Neuronal stem cell (in vitro differentiated cells): ENCODE results near the gene FLNC.

Experiments
- DNase-seq: peaks from one replicate; pipeline ENCODE4 v3.0.0-alpha.2; 2013; ENCODE audit warnings: low spot score
- H2AFZ ChIP-seq: one replicate; pipeline ENCODE4 v1.6.1; 2013; ENCODE audit warnings: mild to moderate bottlenecking, low read length, inconsistent platforms
- H2AK5ac ChIP-seq: 2 replicates; pipeline ENCODE4 v1.6.1; 2013; ENCODE audit warnings: low read depth, mild to moderate bottlenecking, inconsistent platforms, low read length, moderate library complexity, mixed read lengths
- H2BK120ac ChIP-seq: 2 replicates; pipeline ENCODE4 v1.6.1; 2013; ENCODE audit warnings: low read depth, mild to moderate bottlenecking, inconsistent platforms, low read length, moderate library complexity, mixed read lengths
- H2BK12ac ChIP-seq: one replicate; pipeline ENCODE4 v1.6.1; 2013; ENCODE audit warnings: low read length, inconsistent platforms
- H2BK15ac ChIP-seq: 2 replicates; pipeline ENCODE4 v1.6.1; 2013; ENCODE audit warnings: mild to moderate bottlenecking, low read length, inconsistent platforms, mixed read lengths
- H2BK5ac ChIP-seq: one replicate; pipeline ENCODE4 v1.6.1; 2013; ENCODE audit warnings: inconsistent platforms, mild to moderate bottlenecking, low read length, moderate library complexity
- H3K14ac ChIP-seq: one replicate; pipeline ENCODE4 v1.6.1; 2013; ENCODE audit warnings: low read length, inconsistent platforms
- H3K18ac ChIP-seq: 2 replicates; pipeline ENCODE4 v1.6.1; 2013; ENCODE audit warnings: low read length, inconsistent platforms
- H3K23ac ChIP-seq: 2 replicates; pipeline ENCODE4 v1.6.1; 2013; ENCODE audit warnings: low read depth, mild to moderate bottlenecking, mixed read lengths, low read length, inconsistent platforms; ENCODE audit not compliant: poor library complexity
- H3K27ac ChIP-seq: replicated peaks from 3 replicates; pipeline ENCODE4 v1.5.1; 2013; ENCODE audit warnings: low read length, inconsistent platforms
- H3K27me3 ChIP-seq, 3 experiments: 2 replicates each; pipeline ENCODE4 v1.6.1; 2013; ENCODE audit warnings: low read length in 3 of 3, mild to moderate bottlenecking in 2 of 3, inconsistent platforms in 1 of 3, low read depth in 1 of 3, mixed read lengths in 1 of 3, moderate library complexity in 1 of 3; ENCODE audit not compliant: control insufficient read depth in 3 of 3, insufficient read depth in 3 of 3
- H3K36me3 ChIP-seq, 2 donors: replicated peaks in 1 of 2; 2 replicates each; pipeline ENCODE4 v1.6.1; 2013; ENCODE audit warnings: low read length in 2 of 2; ENCODE audit not compliant: control insufficient read depth in 2 of 2, insufficient read depth in 2 of 2
- H3K4ac ChIP-seq: 2 replicates; pipeline ENCODE4 v1.6.1; 2013; ENCODE audit warnings: inconsistent platforms, mild to moderate bottlenecking, low read length, moderate library complexity
- H3K4me1 ChIP-seq, 2 donors: 1 replicate in 1 of 2; 2 replicates in 1 of 2; pipeline ENCODE4 v1.6.1; 2013; ENCODE audit warnings: low read length in 2 of 2, low read depth in 1 of 2; ENCODE audit not compliant: control insufficient read depth in 2 of 2, insufficient read depth in 1 of 2
- H3K4me2 ChIP-seq: one replicate; pipeline ENCODE4 v1.6.1; 2013; ENCODE audit warnings: mild to moderate bottlenecking, low read length, inconsistent platforms; ENCODE audit not compliant: insufficient read depth, poor library complexity, severe bottlenecking
- H3K4me3 ChIP-seq, 2 donors: 2 replicates each; pipeline ENCODE4 v1.5.1; 2013; ENCODE audit warnings: low read length in 2 of 2, mild to moderate bottlenecking in 2 of 2, inconsistent platforms in 1 of 2, moderate library complexity in 1 of 2
- H3K79me1 ChIP-seq: one replicate; pipeline ENCODE4 v1.6.1; 2013; ENCODE audit warnings: low read depth, mild to moderate bottlenecking, inconsistent platforms, low read length, moderate library complexity
- H3K9ac ChIP-seq: one replicate; pipeline ENCODE4 v1.6.1; 2013; ENCODE audit warnings: mild to moderate bottlenecking, low read depth, low read length, inconsistent platforms; ENCODE audit not compliant: poor library complexity
- H3K9me3 ChIP-seq, 2 donors: replicated peaks in 1 of 2; 2 replicates each; pipeline versions ENCODE3 to v1.6.1; 2013; ENCODE audit warnings: low read length in 2 of 2, mild to moderate bottlenecking in 2 of 2, inconsistent platforms in 1 of 2, low read depth in 1 of 2, mixed read lengths in 1 of 2, moderate library complexity in 1 of 2; ENCODE audit not compliant: control insufficient read depth in 2 of 2, insufficient read depth in 1 of 2
- H4K8ac ChIP-seq: one replicate; pipeline ENCODE4 v1.6.1; 2013; ENCODE audit warnings: low read depth, mild to moderate bottlenecking, inconsistent platforms, low read length, moderate library complexity
- H4K91ac ChIP-seq: one replicate; pipeline ENCODE4 v1.6.1; 2013; ENCODE audit warnings: low read length, low read depth, mild to moderate bottlenecking, inconsistent platforms; ENCODE audit not compliant: poor library complexity
- WGBS, 2 donors: extraction: QIAGEN DNeasy Blood & Tissue Kit; methylation state at CpG; one replicate each; pipeline ENCODE4 v1.1.7; 2013; ENCODE audit warnings: missing lambda C conversion rate in 2 of 2, mixed read lengths in 1 of 2; ENCODE audit not compliant: insufficient read length in 2 of 2, insufficient replicate concordance in 1 of 2; ENCODE audit errors: extremely low coverage in 2 of 2; 5-methylcytosine and 5-hydroxymethylcytosine counted together

FLNC gene

DNA sequence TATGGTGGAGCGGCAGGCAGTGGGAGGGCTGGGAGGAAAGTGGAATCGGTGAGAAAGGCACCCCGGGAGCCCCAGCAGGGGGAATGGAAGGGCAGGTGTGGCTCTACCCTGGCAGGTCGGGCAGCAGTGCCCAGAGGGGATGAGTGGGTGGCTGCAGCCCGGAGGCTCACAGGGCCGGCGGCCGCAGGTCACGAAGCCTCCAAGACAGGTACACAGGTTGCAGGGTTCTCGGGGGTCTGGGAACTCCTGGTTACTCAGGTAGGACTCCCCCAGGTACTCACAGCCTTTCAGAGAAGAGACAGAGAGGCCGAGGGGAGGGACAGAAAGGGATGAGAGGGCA is 58.5 kb downstream of the FLNC start:
- Histone ChIP-seq H3K9ac (no peak overlapping the region), H2AFZ (no peak overlapping the region), H3K36me3 (peaks cover 0 to 5% of the 10 kb centered on the region in 2 donors), H2BK15ac (no peak overlapping the region), H3K23ac (peak overlapping the region; percentile 3), H3K18ac (no peak overlapping the region), H4K8ac (no peak overlapping the region), H3K4me1 (peaks cover 0 to 1% of the 10 kb centered on the region in 2 donors), H3K14ac (no peak overlapping the region), H2BK120ac (no peak overlapping the region), H2BK5ac (no peak overlapping the region), H3K4ac (no peak overlapping the region), H3K4me3 (no peak overlapping the region), H4K91ac (no peak overlapping the region), H2BK12ac (no peak overlapping the region), H3K79me1 (peaks cover 10% of the 10 kb centered on the region), H3K27me3 (peaks cover 7 to 53% (median 27%) of the 10 kb centered on the region in 3 experiments), H3K9me3 (peaks cover 0 to 7% of the 10 kb centered on the region in 2 donors), H3K27ac (no peak overlapping the region), H2AK5ac (no peak overlapping the region), H3K4me2 (no peak overlapping the region)
- no peak for DNase-seq
- no CpG with 5 or more reads among the region's 11 CpGs for WGBS, 2 donors

DNA sequence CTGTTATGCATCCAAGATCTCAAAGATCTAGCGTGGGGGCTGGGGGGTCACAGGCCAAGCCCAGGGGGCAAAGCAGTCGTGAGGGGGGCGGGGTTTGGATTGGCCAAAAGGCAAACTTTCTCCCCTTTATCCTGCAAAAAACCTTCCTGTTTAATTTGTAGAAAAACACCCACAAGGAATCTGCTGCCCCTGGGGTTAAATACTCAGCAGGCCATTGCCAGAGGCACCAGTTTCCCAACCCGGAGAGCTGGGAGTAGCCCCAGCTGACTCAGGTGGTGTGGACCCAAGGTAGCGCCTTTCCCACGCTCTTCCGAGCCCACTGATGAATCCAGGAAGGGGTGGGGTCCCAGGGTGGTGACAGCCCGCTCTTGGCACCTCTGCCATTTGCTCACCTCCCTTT is 58.9 kb downstream of the FLNC start:
- Histone ChIP-seq H2AFZ (no peak overlapping the region), H3K36me3 (peaks cover 0 to 5% of the 10 kb centered on the region in 2 donors), H3K27me3 (peaks cover 7 to 57% (median 27%) of the 10 kb centered on the region in 3 experiments), H4K8ac (no peak overlapping the region), H3K9me3 (peaks cover 0 to 7% of the 10 kb centered on the region in 2 donors), H3K9ac (no peak overlapping the region), H3K4ac (no peak overlapping the region), H3K18ac (no peak overlapping the region), H2AK5ac (no peak overlapping the region), H2BK12ac (no peak overlapping the region), H2BK120ac (no peak overlapping the region), H2BK5ac (no peak overlapping the region), H3K4me1 (peaks cover 0 to 1% of the 10 kb centered on the region in 2 donors), H4K91ac (no peak overlapping the region), H3K23ac (no peak overlapping the region), H3K79me1 (peaks cover 10% of the 10 kb centered on the region), H3K27ac (no peak overlapping the region), H3K4me3 (no peak overlapping the region), H3K4me2 (no peak overlapping the region), H3K14ac (no peak overlapping the region), H2BK15ac (no peak overlapping the region)
- DNase-seq: no peak
- no CpG with 5 or more reads among the region's 8 CpGs for WGBS, 2 donors

DNA sequence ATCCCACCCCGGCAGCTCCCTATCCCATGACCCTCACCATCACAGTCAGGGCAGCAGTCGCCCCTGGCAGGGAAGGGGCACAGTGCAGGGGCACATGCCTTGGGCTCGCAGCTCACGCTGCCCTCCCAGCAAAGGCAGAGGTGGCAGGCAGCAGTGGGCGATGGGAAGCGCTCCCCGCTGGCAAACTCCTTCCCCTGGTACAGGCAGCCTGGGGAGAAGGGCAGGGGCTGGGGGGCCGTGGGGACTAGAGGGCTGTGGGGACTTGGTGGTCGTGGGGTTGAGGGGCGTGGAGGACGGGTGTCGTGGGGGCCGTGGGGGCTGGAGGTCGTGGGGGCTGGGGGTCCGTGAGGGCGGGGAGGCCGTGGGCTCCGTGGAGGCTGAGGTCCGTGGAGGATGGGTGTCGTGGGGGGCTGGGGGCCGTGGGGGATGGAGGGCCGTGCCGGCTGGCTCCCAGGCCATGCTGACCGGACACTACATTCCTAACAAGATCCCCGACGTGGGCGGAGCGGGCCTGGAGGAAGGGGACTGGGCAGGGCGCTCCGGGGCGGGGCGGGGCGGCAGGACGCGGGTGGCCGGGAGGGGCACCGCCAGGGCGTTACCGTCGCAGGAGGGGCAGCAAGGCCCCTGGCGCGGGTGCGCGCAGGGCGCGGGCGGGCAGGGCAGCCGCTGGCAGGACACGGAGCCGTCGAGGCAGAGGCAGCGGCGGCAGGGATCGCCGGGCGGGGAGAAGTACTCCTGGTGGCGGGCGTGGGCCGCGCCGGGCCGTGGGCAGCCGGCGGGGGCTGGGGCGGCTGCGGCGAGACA is 60.3 kb downstream of the FLNC start:
- H3K27ac ChIP-seq: no peak overlapping the region
- H3K9me3 ChIP-seq: peaks cover 0 to 7% of the 10 kb centered on the region in 2 donors
- peaks cover 7 to 66% (median 27%) of the 10 kb centered on the region in 3 experiments for H3K27me3 ChIP-seq
- H3K4me3 ChIP-seq: peak overlapping the region in 1 of 2 donors; percentile 74
- peaks cover 10% of the 10 kb centered on the region for H3K79me1 ChIP-seq
- H2BK15ac ChIP-seq: peak overlapping the region; percentile 92
- H3K9ac ChIP-seq: peak overlapping the region; percentile 77
- peak overlapping the region; percentile 89 for H3K14ac ChIP-seq
- H3K36me3 ChIP-seq: peaks cover 0 to 5% of the 10 kb centered on the region in 2 donors
- no peak overlapping the region for H3K4ac ChIP-seq
- peak overlapping the region; percentile 93 for H2BK12ac ChIP-seq
- DNase-seq: no peak
- H4K91ac ChIP-seq: no peak overlapping the region
- peak overlapping the region; percentile 31 for H2BK120ac ChIP-seq
- H2AFZ ChIP-seq: peak overlapping the region; percentile 72
- no peak overlapping the region for H4K8ac ChIP-seq
- peak overlapping the region; percentile 98 for H3K23ac ChIP-seq
- peak overlapping the region; percentile 92 for H3K18ac ChIP-seq
- H3K4me2 ChIP-seq: peak overlapping the region; percentile 62
- peaks cover 0 to 1% of the 10 kb centered on the region in 2 donors for H3K4me1 ChIP-seq
- no peak overlapping the region for H2BK5ac ChIP-seq
- no CpG with 5 or more reads among the region's 67 CpGs for WGBS, 2 donors
- peak overlapping the region; percentile 95 for H2AK5ac ChIP-seq

DNA sequence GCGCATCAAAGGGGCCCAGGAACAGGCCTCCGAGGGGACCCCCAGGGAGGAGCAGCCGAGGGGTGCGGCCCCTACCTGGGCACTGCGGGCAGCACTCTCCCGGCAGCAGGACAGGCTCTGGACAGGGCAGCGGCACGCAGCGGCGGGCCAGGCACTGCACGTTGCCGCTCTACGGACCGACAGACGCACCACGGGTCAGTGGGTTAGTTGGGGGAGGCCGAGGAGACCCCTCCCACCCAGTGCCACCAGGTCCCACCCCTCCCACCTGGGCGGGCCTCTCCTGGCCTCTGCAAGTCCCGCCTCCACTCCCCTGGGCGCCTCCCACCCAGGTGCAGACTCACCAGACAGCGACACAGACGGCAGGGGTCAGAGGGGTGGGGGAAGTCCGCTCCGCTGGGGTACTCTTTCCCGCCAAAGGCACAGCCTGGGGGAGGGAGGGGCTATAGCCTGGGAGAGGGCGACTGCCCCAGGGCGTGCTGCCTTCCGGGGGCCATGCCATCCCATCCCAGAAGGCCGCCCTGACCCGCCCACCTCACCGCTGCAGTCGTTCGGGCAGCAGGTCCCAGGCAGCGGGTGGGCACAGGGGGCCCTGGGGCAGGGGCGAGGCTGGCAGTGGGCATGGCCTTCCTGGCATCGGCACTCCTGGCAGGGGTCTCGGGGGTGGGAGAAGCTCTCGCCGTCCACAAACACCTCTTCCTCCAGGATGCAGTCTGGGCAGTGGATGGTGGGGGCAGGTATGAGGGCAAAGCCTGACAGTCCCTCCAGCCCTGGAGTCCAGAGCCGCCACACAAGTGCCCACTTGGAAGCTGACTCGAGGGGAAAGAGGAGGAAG is 61.1 kb downstream of the FLNC start:
- no CpG with 5 or more reads among the region's 41 CpGs for WGBS, 2 donors
- H2AFZ ChIP-seq: peak overlapping the region; percentile 72
- peak overlapping the region; percentile 89 for H3K14ac ChIP-seq
- peaks cover 10% of the 10 kb centered on the region for H3K79me1 ChIP-seq
- peak overlapping the region; percentile 31 for H2BK120ac ChIP-seq
- H3K27me3 ChIP-seq: peaks cover 7 to 73% (median 27%) of the 10 kb centered on the region in 3 experiments
- H3K23ac ChIP-seq: peak overlapping the region; percentile 98
- no peak overlapping the region for H2BK5ac ChIP-seq
- peaks cover 0 to 7% of the 10 kb centered on the region in 2 donors for H3K9me3 ChIP-seq
- H3K9ac ChIP-seq: peak overlapping the region; percentile 77
- peaks cover 0 to 1% of the 10 kb centered on the region in 2 donors for H3K4me1 ChIP-seq
- peak overlapping the region; percentile 6 for H4K8ac ChIP-seq
- H3K4ac ChIP-seq: no peak overlapping the region
- H2BK15ac ChIP-seq: peak overlapping the region; percentile 92
- H2BK12ac ChIP-seq: peak overlapping the region; percentile 93
- no peak for DNase-seq
- peak overlapping the region; percentile 95 for H2AK5ac ChIP-seq
- H4K91ac ChIP-seq: no peak overlapping the region
- H3K4me3 ChIP-seq: peak overlapping the region in 1 of 2 donors; percentile 74
- peak overlapping the region; percentile 62 for H3K4me2 ChIP-seq
- peaks cover 0 to 5% of the 10 kb centered on the region in 2 donors for H3K36me3 ChIP-seq
- peak overlapping the region; percentile 90 for H3K18ac ChIP-seq
- H3K27ac ChIP-seq: no peak overlapping the region
